ENCODE results near the gene ATP1A4. TPM values are rescaled to one million over a fixed set of nuclear protein-coding genes. Genes with fewer than 3 reads are reported as not detected.

ATP1A4 gene
- total and polyA plus RNA-seq, 2 experiments from 2014 or later, result not detected

GRCh38 chr1:160168609-160169369 is 17.4 kb downstream of the ATP1A4 start:
- in situ Hi-C loops (cut with MboI), result no loop called here
- H3F3A ChIP-seq (ENCODE audit: insufficient read depth), result no peaks in the 10 kb centered on the region

GRCh38 chr1:160169553-160170399 is 18.4 kb downstream of the ATP1A4 start:
- Histone ChIP-seq H3K27me3 (replicated peaks; ENCODE audit: insufficient read depth) (no peaks in the 10 kb centered on the region), H3F3A (ENCODE audit: insufficient read depth) (no peaks in the 10 kb centered on the region), H3K9ac (no peak overlapping the region), H3K79me2 (ENCODE audit: insufficient read depth) (no peaks in the 10 kb centered on the region), H3K4me3 (no peak overlapping the region), H4K20me1 (ENCODE audit: insufficient read depth) (no peaks in the 10 kb centered on the region), H3K4me1 (ENCODE audit: insufficient read depth) (peaks cover 8% of the 10 kb centered on the region), H3K9me2 (ENCODE audit: insufficient read depth) (no peaks in the 10 kb centered on the region), H3K36me3 (ENCODE audit: low read depth) (no peaks in the 10 kb centered on the region), H3K9me3 (ENCODE audit: low read depth) (no peaks in the 10 kb centered on the region), H2AFZ (no peak overlapping the region), H3K4me2 (ENCODE audit: unreplicated experiment) (no peak overlapping the region), H3K27ac (no peak overlapping the region)
- WGBS, 2 experiments (ENCODE audit: low coverage in 1 of 2, low lambda C conversion rate in 2 of 2, missing lambda C conversion rate in 2 of 2), result 72 to 75% methylated on average over 15 of the region's 15 CpGs
- TF ChIP-seq EZH2 (IDR thresholded peaks at IDR 0.05; ENCODE audit: insufficient read depth, poor library complexity, severe bottlenecking) (no peak), EZH2phosphoT487 (IDR thresholded peaks at IDR 0.05; ENCODE audit: insufficient read depth, low read depth) (no peak)
- in situ Hi-C loops (cut with MboI), result no loop called here
- DNase-seq, result no peak

More at GRCh38 chr1:160168609-160169369, 17.4 kb downstream of the ATP1A4 start:
- WGBS, 2 experiments (ENCODE audit: low coverage in 1 of 2, low lambda C conversion rate in 2 of 2, missing lambda C conversion rate in 2 of 2), result 61 to 65% methylated on average over 13 of the region's 13 CpGs
- Histone ChIP-seq H3K27me3 (replicated peaks; ENCODE audit: insufficient read depth) (no peaks in the 10 kb centered on the region), H3K9me3 (ENCODE audit: low read depth) (no peaks in the 10 kb centered on the region), H3K4me2 (ENCODE audit: unreplicated experiment) (peak overlapping the region; percentile 18), H3K4me1 (ENCODE audit: insufficient read depth) (peaks cover 8% of the 10 kb centered on the region), H3K9me2 (ENCODE audit: insufficient read depth) (no peaks in the 10 kb centered on the region), H2AFZ (no peak overlapping the region), H4K20me1 (ENCODE audit: insufficient read depth) (no peaks in the 10 kb centered on the region), H3K4me3 (no peak overlapping the region), H3K27ac (no peak overlapping the region), H3K36me3 (ENCODE audit: low read depth) (no peaks in the 10 kb centered on the region), H3K79me2 (ENCODE audit: insufficient read depth) (no peaks in the 10 kb centered on the region), H3K9ac (no peak overlapping the region)
- TF ChIP-seq EZH2 (IDR thresholded peaks at IDR 0.05; ENCODE audit: insufficient read depth, poor library complexity, severe bottlenecking) (no peak), EZH2phosphoT487 (IDR thresholded peaks at IDR 0.05; ENCODE audit: insufficient read depth, low read depth) (no peak)
- DNase-seq, result peak; percentile 50

DNA sequence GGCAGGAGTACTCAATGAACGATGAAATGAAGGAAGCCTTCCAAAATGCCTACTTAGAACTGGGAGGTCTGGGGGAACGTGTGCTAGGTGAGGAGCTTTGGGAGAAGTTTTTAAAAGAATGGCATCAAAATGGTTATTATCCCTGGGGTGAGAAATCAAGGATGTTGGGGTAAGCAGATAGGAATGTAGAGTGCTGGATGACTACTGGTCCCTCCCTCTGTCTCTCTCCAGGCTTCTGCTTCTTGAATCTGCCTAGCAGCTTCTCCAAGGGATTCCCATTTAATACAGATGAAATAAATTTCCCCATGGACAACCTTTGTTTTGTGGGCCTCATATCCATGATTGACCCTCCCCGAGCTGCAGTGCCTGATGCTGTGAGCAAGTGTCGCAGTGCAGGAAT is 20.0 kb downstream of the ATP1A4 start:
- H3K79me2 ChIP-seq (ENCODE audit: insufficient read depth), result no peaks in the 10 kb centered on the region
- H4K20me1 ChIP-seq (ENCODE audit: insufficient read depth), result no peaks in the 10 kb centered on the region
- H3F3A ChIP-seq (ENCODE audit: insufficient read depth), result no peaks in the 10 kb centered on the region
- no peak overlapping the region for H3K9ac ChIP-seq
- 65 to 67% methylated on average over 4 of the region's 4 CpGs for WGBS, 2 experiments (ENCODE audit: low coverage in 1 of 2, low lambda C conversion rate in 2 of 2, missing lambda C conversion rate in 2 of 2)
- peaks cover 8% of the 10 kb centered on the region for H3K4me1 ChIP-seq (ENCODE audit: insufficient read depth)
- no peak overlapping the region for H3K4me3 ChIP-seq
- H3K36me3 ChIP-seq (ENCODE audit: low read depth), result no peaks in the 10 kb centered on the region
- DNase-seq, result peak; percentile 80
- no peak for TF ChIP-seq EZH2phosphoT487 (IDR thresholded peaks at IDR 0.05; ENCODE audit: insufficient read depth, low read depth)
- no peak for TF ChIP-seq EZH2 (IDR thresholded peaks at IDR 0.05; ENCODE audit: insufficient read depth, poor library complexity, severe bottlenecking)
- H3K9me2 ChIP-seq (ENCODE audit: insufficient read depth), result no peaks in the 10 kb centered on the region
- H3K4me2 ChIP-seq (ENCODE audit: unreplicated experiment), result peak overlapping the region; percentile 38
- H2AFZ ChIP-seq, result no peak overlapping the region
- no peaks in the 10 kb centered on the region for H3K9me3 ChIP-seq (ENCODE audit: low read depth)
- in situ Hi-C loops (cut with MboI), result no loop called here
- H3K27ac ChIP-seq, result no peak overlapping the region
- no peaks in the 10 kb centered on the region for H3K27me3 ChIP-seq (replicated peaks; ENCODE audit: insufficient read depth)

DNA sequence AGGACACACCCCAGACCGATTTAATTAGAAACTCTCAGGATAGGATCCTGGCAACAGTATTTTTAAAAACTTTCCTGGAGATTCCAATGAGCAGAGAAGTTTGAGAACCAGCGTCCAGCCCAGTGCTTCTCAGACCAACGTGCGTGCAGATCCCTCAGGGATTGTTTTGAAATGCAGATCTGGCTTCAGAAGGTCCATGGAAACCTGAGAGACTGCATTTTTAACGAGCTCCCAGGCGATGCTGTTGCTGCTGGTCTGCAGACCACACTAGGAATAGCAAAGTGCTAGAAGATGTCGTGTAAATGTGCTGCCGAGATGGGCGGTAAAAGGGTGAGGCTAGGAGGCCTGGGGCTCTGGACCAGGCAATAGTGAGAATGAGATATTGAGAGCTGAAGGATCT is 20.6 kb downstream of the ATP1A4 start:
- TF ChIP-seq EZH2phosphoT487 (IDR thresholded peaks at IDR 0.05; ENCODE audit: insufficient read depth, low read depth) (no peak), EZH2 (IDR thresholded peaks at IDR 0.05; ENCODE audit: insufficient read depth, poor library complexity, severe bottlenecking) (no peak)
- Histone ChIP-seq H4K20me1 (ENCODE audit: insufficient read depth) (no peaks in the 10 kb centered on the region), H3F3A (ENCODE audit: insufficient read depth) (no peaks in the 10 kb centered on the region), H3K79me2 (ENCODE audit: insufficient read depth) (no peaks in the 10 kb centered on the region), H3K4me2 (ENCODE audit: unreplicated experiment) (no peak overlapping the region), H3K27ac (no peak overlapping the region), H3K27me3 (replicated peaks; ENCODE audit: insufficient read depth) (no peaks in the 10 kb centered on the region), H2AFZ (no peak overlapping the region), H3K36me3 (ENCODE audit: low read depth) (no peaks in the 10 kb centered on the region), H3K4me3 (no peak overlapping the region), H3K4me1 (ENCODE audit: insufficient read depth) (peaks cover 8% of the 10 kb centered on the region), H3K9me2 (ENCODE audit: insufficient read depth) (no peaks in the 10 kb centered on the region), H3K9me3 (ENCODE audit: low read depth) (no peaks in the 10 kb centered on the region), H3K9ac (no peak overlapping the region)
- no peak for DNase-seq
- in situ Hi-C loops (cut with MboI), result no loop called here
- 57 to 59% methylated on average over 9 of the region's 9 CpGs for WGBS, 2 experiments (ENCODE audit: low coverage in 1 of 2, low lambda C conversion rate in 2 of 2, missing lambda C conversion rate in 2 of 2)
